ENCODE measurements around the gene PTGIS. TPM values are rescaled to one million over a fixed set of nuclear protein-coding genes. Genes with fewer than 3 reads are reported as not detected.

PTGIS gene
- total and polyA plus RNA-seq, 2 of the 4 experiments (the other 2 are of a cell fraction), result 1.6 to 2.6 TPM

DNA sequence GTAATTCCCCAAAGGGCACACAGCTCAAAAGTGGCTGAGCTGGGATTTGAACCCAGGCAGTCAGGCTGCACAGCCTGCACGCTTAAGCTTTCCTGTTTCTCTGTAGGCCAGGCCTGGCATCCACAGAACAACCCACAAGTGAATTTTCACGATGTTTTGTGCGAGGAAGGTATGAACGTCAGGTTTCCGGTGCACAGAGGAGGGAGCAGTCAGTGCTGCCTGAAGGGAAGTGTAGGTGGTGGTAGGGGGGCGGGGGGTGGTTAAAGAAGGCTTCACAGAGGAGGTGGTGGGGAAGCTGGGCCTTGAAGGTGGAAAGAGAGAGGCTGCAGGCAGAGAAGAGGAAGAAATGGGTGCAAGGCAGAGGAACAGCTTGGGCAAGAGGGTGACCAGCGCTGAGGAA is 99.5 kb downstream of the PTGIS start:
- DNase-seq (no peak), ATAC-seq (ENCODE audit: low read depth) (no peak)
- no peak overlapping the region for H3K27ac ChIP-seq (ENCODE audit: insufficient read depth, low read length)
- POLR2A ChIA-PET (ENCODE audit: unreplicated experiment), result no interaction called here
- H3K14ac ChIP-seq (replicated peaks; ENCODE audit: low read depth, low read length), result no peak overlapping the region
- CTCF ChIA-PET, result no interaction called here
- H4K20me1 ChIP-seq (ENCODE audit: insufficient read depth, low read length), result no peaks in the 10 kb centered on the region
- no peak overlapping the region for H3K18ac ChIP-seq (ENCODE audit: low read depth, low read length)
- no peak overlapping the region for H2BK120ac ChIP-seq (ENCODE audit: low read depth, low read length)
- H3K9me1 ChIP-seq (ENCODE audit: insufficient read depth, low read length), result no peaks in the 10 kb centered on the region; the same call in 1 of the 2 replicates
- H3K27me3 ChIP-seq (ENCODE audit: control insufficient read depth, insufficient read depth, low read length), result peaks cover 36% of the 10 kb centered on the region
- no peak for TF ChIP-seq CHD1 (IDR thresholded peaks at IDR 0.05; ENCODE audit: low read depth, low read length)
- no peak for TF ChIP-seq NFE2L2 (IDR thresholded peaks at IDR 0.05; ENCODE audit: low read depth, low read length)
- no peak for TF ChIP-seq FOS (IDR thresholded peaks at IDR 0.05; ENCODE audit: low read depth, low read length)
- TF ChIP-seq, protein P1, sequence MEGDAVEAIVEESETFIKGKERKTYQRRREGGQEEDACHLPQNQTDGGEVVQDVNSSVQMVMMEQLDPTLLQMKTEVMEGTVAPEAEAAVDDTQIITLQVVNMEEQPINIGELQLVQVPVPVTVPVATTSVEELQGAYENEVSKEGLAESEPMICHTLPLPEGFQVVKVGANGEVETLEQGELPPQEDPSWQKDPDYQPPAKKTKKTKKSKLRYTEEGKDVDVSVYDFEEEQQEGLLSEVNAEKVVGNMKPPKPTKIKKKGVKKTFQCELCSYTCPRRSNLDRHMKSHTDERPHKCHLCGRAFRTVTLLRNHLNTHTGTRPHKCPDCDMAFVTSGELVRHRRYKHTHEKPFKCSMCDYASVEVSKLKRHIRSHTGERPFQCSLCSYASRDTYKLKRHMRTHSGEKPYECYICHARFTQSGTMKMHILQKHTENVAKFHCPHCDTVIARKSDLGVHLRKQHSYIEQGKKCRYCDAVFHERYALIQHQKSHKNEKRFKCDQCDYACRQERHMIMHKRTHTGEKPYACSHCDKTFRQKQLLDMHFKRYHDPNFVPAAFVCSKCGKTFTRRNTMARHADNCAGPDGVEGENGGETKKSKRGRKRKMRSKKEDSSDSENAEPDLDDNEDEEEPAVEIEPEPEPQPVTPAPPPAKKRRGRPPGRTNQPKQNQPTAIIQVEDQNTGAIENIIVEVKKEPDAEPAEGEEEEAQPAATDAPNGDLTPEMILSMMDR (conservative IDR thresholded peaks at IDR 0.05; ENCODE audit: low read depth, low read length), result no peak
- no peak for TF ChIP-seq MXI1 (IDR thresholded peaks at IDR 0.05; ENCODE audit: borderline replicate concordance, low read depth, low read length)
- no peak for TF ChIP-seq MAZ (IDR thresholded peaks at IDR 0.05; ENCODE audit: borderline replicate concordance, low read depth, low read length)
- no peak overlapping the region for H2BK5ac ChIP-seq (ENCODE audit: low read depth, low read length, poor library complexity, severe bottlenecking)
- H4K91ac ChIP-seq (ENCODE audit: insufficient read depth, low read depth, low read length), result no peak overlapping the region
- H3K4ac ChIP-seq (ENCODE audit: low read depth, low read length), result no peak overlapping the region
- no peak overlapping the region for H3K4me2 ChIP-seq (ENCODE audit: low read depth, low read length)
- intact Hi-C loops (cut with micrococcal nuclease) (no loop called here), dilution Hi-C loops (cut with HindIII; ENCODE audit: low sequenced_read_pairs, unreplicated experiment) (no loop called here), in situ Hi-C loops (cut with MboI; ENCODE audit: low sequenced_read_pairs) (no loop called here)
- no peak overlapping the region for H2AK5ac ChIP-seq (ENCODE audit: low read depth, low read length)
- H2AFZ ChIP-seq (replicated peaks; ENCODE audit: low read length, poor library complexity), result no peak overlapping the region
- H3K9me3 ChIP-seq (ENCODE audit: control insufficient read depth, insufficient read depth, low read length), result no peaks in the 10 kb centered on the region
- no peak overlapping the region for H4K5ac ChIP-seq (ENCODE audit: low read depth, low read length)
- no TSS peak for BruUV-seq (replicated peaks)
- no peak overlapping the region for H2BK20ac ChIP-seq (ENCODE audit: low read depth, low read length)
- H4K8ac ChIP-seq (ENCODE audit: low read depth in 2 of 2, low read length in 2 of 2), result no peak overlapping the region
- H3K23ac ChIP-seq (ENCODE audit: low read depth, low read length), result no peak overlapping the region
- no peak overlapping the region for H3K56ac ChIP-seq (ENCODE audit: extremely low read depth, insufficient read depth, low read length)
- H2BK15ac ChIP-seq (ENCODE audit: low read depth, low read length), result no peak overlapping the region
- no peaks in the 10 kb centered on the region for H3K4me1 ChIP-seq (ENCODE audit: control insufficient read depth, insufficient read depth, low read length)
- H3K9ac ChIP-seq (ENCODE audit: low read depth, low read length), result no peak overlapping the region
- H2AK9ac ChIP-seq (replicated peaks; ENCODE audit: low read depth, low read length, poor library complexity), result no peak overlapping the region
- H3K4me3 ChIP-seq (ENCODE audit: insufficient read depth, low read depth, low read length), result no peak overlapping the region
- H3K79me1 ChIP-seq (ENCODE audit: low read depth in 1 of 2, low read length in 2 of 2), result no peaks in the 10 kb centered on the region
- 50% methylated on average over 1 of the region's 7 CpGs; no CpG with 5 or more reads in 1 of the 2 experiments for WGBS, 2 experiments (ENCODE audit: extremely low coverage in 2 of 2, insufficient read length in 1 of 2)
- H3K36me3 ChIP-seq (ENCODE audit: control insufficient read depth, insufficient read depth, low read length), result no peaks in the 10 kb centered on the region
